ENCODE measurements around the gene AK8. TPM values are rescaled to one million over a fixed set of nuclear protein-coding genes. Genes with fewer than 3 reads are reported as not detected.

AK8 gene
- total and polyA plus RNA-seq, 5 donors: 0.25 to 1.0 (median 0.33) TPM

DNA sequence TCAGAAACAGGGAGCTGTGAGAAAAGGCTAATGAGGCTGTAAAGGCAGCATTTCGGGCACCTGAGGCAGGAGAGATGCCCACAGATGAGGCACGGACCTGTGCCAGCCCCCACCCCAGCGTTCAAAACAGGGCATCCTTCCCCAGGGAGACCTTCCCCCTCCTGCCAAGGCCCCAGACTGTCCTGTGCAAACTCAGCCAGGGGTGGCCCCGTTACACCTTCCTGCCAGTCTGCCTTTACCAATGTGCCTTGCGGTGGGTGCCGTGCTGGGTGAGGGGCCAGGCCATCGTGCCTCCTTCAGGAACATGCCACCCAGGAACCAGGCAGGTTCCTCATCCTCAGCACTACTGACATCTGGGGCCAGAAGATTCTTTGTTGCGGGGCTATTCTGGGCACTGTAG, 53.9 kb downstream of the AK8 start:
- Histone ChIP-seq H3K27ac (ENCODE audit: low read length) (no peak overlapping the region), H3K27me3 (ENCODE audit: control insufficient read depth, insufficient read depth) (no peaks in the 10 kb centered on the region), H3K9me3 (ENCODE audit: control insufficient read depth, low read length) (no peaks in the 10 kb centered on the region), H3K4me3 (ENCODE audit: low read length) (no peak overlapping the region), H3K4me1 (ENCODE audit: control insufficient read depth, insufficient read depth, low read length) (no peaks in the 10 kb centered on the region)
- DNase-seq (no peak), ATAC-seq (no peak)
- 80% methylated on average over 8 of the region's 8 CpGs for WGBS
- intact Hi-C loops (cut with DNase I): no loop called here

DNA sequence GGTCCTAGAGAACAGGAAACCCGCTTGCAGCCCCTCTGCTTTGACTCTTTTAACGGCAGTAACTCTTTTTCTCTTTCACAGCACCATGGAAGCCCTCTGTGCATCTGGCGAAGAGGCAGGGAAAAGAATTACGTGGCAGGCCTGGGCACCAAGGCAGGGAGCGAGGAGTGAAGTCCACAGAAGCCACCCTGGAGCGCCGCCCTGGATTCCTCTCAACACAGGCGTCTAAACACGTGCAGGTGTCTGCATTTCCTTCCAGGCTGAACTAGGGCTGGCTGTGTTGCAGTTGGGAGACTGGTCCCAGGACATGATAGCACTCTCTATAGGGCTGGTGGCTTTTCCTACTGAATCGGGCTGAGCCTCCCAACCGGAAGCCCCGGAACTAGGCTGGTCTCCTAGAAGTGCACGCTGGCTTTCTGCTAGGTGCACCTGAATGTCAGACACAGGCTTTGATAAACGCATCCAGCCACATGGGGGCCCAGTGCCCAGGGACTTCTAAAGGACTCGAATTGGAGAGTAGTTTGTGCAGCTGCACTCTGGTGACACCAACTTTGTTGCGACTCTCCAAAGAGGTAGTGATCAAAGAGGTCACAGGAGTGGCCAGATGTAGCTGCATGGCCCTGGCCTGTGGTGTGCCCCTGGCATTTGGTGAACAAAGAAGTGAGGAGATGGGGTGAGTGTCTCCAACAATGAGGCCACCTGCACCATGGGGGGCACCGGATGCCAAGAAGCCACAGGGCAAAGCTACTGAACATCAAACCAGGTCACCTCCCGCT, 54.5 kb downstream of the AK8 start:
- WGBS: 72% methylated on average over 18 of the region's 18 CpGs
- ATAC-seq: peak in 1 of 2 donors; percentile 25
- Histone ChIP-seq H3K27ac (ENCODE audit: low read length) (no peak overlapping the region), H3K9me3 (ENCODE audit: control insufficient read depth, low read length) (no peaks in the 10 kb centered on the region), H3K4me3 (ENCODE audit: low read length) (no peak overlapping the region), H3K4me1 (ENCODE audit: control insufficient read depth, insufficient read depth, low read length) (no peaks in the 10 kb centered on the region), H3K27me3 (ENCODE audit: control insufficient read depth, insufficient read depth) (no peaks in the 10 kb centered on the region)
- intact Hi-C loops (cut with DNase I): no loop called here
- DNase-seq: no peak

DNA sequence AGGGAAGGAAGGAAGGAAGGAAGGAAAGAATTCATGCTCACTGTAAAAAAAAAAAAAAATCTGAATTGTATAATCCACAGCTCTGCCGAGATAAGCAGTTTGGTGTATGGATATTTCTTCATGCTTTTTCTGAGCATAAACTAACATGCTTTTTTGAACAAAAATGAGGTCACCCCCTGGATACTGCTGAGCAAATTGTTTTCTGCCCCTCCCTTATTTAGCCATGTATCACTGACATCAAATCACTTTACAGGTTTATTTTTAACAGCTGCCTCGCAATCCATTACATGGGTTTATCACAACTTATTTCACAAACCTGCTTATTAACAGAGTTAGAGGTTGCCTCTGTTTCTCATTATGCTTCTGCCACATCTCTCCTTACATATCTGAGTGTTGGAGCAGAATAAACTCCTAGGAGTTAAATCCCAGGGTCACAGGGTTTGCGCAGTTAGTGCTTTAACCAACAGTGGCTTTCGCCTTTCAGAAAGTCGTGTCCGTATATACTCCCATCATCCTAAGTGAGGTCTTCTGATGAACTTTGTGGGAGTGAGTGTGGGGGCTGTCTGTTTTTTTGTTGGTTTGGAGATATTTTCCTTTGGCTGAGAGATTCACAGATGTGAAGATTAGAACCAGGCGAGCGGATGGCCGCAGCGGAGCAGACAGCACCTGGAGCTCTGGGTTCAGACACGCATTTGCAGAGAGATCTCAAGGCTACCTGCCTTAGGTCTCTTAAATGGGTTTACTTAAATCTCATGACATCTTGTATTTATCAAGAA, 57.7 kb downstream of the AK8 start:
- ATAC-seq: no peak
- no peak overlapping the region for H3K27ac ChIP-seq (ENCODE audit: low read length)
- intact Hi-C loops (cut with DNase I): no loop called here
- no peaks in the 10 kb centered on the region for H3K27me3 ChIP-seq (ENCODE audit: control insufficient read depth, insufficient read depth)
- 72% methylated on average over 11 of the region's 11 CpGs for WGBS
- H3K9me3 ChIP-seq (ENCODE audit: control insufficient read depth, low read length): no peaks in the 10 kb centered on the region
- H3K4me1 ChIP-seq (ENCODE audit: control insufficient read depth, insufficient read depth, low read length): no peaks in the 10 kb centered on the region
- DNase-seq: no peak
- no peak overlapping the region for H3K4me3 ChIP-seq (ENCODE audit: low read length)

DNA sequence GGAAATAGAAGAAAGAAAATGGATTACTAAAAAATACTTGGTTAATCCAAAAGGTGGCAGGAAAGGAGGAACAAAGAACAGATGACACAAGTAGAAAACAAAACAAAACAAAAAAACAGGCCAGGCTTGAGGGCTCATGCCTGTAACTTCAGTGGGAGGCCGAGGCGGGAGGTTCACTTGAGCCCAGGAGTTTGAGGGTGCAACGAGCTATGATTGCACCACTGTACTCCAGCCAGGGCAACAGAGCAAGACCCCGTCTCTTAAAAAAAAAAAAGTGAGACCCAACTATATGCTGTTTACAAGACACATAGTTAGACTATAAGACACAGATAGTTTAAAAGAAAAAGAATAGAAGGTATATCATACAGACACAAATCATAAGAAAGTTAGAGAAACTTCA, 59.5 kb downstream of the AK8 start:
- intact Hi-C loops (cut with DNase I): no loop called here
- Histone ChIP-seq H3K27ac (ENCODE audit: low read length) (no peak overlapping the region), H3K4me3 (ENCODE audit: low read length) (no peak overlapping the region), H3K4me1 (ENCODE audit: control insufficient read depth, insufficient read depth, low read length) (no peaks in the 10 kb centered on the region), H3K9me3 (ENCODE audit: control insufficient read depth, low read length) (no peaks in the 10 kb centered on the region), H3K27me3 (ENCODE audit: control insufficient read depth, insufficient read depth) (no peaks in the 10 kb centered on the region)
- WGBS: 90% methylated on average over 4 of the region's 4 CpGs
- DNase-seq: no peak
- ATAC-seq: no peak

DNA sequence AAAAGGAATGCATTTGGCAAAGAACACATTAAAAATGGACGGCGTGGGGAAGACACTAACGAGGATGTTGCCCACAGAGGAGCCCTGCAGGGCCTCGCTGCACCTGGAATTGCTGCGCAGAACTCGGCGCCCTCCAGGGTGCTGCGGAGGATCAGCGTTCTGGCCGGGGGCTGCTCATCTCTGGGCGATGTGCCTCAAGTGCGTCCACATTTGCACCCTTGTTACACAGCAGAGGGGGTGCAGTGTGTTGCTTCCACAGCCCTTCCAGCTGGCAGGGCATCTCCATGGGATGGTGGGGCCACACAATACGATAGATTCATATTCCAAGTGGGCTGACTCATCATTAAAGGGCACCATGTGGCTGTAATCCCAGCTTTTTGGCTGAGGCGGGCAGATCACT, 63.1 kb downstream of the AK8 start:
- H3K4me3 ChIP-seq (ENCODE audit: low read length): no peak overlapping the region

DNA sequence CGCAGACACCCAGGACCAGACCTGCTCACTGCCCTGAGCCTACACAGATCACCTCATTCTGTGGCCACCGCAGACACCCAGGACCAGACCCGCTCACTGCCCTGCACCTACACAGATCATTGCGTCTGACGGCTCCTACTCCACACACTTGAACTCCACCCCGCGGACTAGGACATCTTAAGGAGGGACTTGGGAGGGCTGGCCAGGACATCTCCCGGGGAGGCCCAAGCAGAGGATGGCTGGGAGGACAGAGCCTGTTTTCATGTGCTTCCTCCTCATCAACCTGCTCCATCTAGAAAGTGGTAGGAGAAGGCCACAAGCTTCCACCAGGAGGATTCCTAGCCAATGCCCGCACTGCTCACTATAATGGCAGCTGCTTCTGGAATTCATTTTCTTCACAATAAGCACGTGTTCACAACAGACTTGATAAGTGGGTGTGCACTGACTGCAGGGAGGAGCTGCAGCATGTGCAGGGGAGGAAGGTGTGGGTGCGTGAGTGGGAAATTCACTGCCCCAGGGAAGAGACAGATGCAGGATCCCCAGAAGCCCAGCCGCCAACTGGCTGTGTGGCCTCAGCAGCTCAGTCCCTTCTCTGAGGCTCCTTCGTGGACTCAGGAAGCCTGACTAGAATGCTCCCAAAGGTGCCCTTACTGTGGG, 64.8 kb downstream of the AK8 start:
- ATAC-seq (no peak), DNase-seq (no peak)
- Histone ChIP-seq H3K27ac (ENCODE audit: low read length) (no peak overlapping the region), H3K4me1 (ENCODE audit: control insufficient read depth, insufficient read depth, low read length) (no peaks in the 10 kb centered on the region), H3K27me3 (ENCODE audit: control insufficient read depth, insufficient read depth) (no peaks in the 10 kb centered on the region), H3K9me3 (ENCODE audit: control insufficient read depth, low read length) (no peaks in the 10 kb centered on the region), H3K4me3 (ENCODE audit: low read length) (no peak overlapping the region)
- intact Hi-C loops (cut with DNase I): no loop called here
- WGBS: 90% methylated on average over 12 of the region's 13 CpGs

More for the DNA sequence above, 63.1 kb downstream of the AK8 start:
- no peaks in the 10 kb centered on the region for H3K9me3 ChIP-seq (ENCODE audit: control insufficient read depth, low read length)
- ATAC-seq: no peak
- 88% methylated on average over 14 of the region's 14 CpGs for WGBS
- DNase-seq: no peak
- no peaks in the 10 kb centered on the region for H3K27me3 ChIP-seq (ENCODE audit: control insufficient read depth, insufficient read depth)
- H3K4me1 ChIP-seq (ENCODE audit: control insufficient read depth, insufficient read depth, low read length): no peaks in the 10 kb centered on the region
- no peak overlapping the region for H3K27ac ChIP-seq (ENCODE audit: low read length)
- intact Hi-C loops (cut with DNase I): no loop called here

DNA sequence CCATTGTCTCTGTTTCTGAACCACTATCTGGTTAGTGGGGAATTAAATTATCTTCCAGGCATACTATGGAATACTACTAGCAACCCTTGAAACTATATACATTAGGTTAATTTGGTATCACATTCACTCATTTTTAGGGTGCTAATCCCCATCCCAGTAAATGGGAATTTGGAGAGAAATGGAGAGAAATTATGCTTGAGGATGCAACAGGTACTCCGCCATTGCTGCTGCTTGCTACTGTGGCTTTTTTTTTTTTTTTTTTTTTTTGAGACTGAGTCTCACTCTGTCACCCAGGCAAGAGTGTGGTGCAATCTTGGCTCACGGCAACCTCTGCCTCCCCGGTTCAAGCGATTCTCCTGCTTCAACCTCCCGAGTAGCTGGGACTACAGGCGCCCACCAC, 66.1 kb downstream of the AK8 start:
- Histone ChIP-seq H3K27me3 (ENCODE audit: control insufficient read depth, insufficient read depth) (no peaks in the 10 kb centered on the region), H3K9me3 (ENCODE audit: control insufficient read depth, low read length) (no peaks in the 10 kb centered on the region), H3K4me3 (ENCODE audit: low read length) (no peak overlapping the region), H3K27ac (ENCODE audit: low read length) (no peak overlapping the region), H3K4me1 (ENCODE audit: control insufficient read depth, insufficient read depth, low read length) (no peaks in the 10 kb centered on the region)
- 90% methylated on average over 6 of the region's 6 CpGs for WGBS
- DNase-seq: no peak
- intact Hi-C loops (cut with DNase I): no loop called here
- no peak for ATAC-seq

DNA sequence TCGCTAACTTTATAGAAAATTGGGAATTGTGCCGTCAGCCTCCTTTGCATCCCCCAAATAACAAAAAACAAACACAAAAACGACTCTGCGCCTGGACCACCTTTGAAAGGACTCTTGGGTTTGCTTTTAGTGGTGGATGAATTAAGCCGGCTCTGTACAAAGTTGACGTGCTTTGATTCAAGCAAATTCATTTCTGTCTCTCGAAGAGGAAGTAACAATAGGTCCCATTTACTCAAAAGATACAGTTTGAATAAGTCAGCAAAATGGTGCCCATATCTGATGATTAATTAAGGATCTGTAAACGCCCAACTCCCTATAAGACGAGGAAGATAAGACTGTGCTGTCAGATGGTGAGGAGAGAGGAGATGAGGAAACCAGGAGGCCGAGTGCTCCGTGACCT, 67.8 kb downstream of the AK8 start:
- no peaks in the 10 kb centered on the region for H3K4me1 ChIP-seq (ENCODE audit: control insufficient read depth, insufficient read depth, low read length)
- ATAC-seq (no peak), DNase-seq (no peak)
- no peak overlapping the region for H3K4me3 ChIP-seq (ENCODE audit: low read length)
- intact Hi-C loops (cut with DNase I): no loop called here
- no peaks in the 10 kb centered on the region for H3K27me3 ChIP-seq (ENCODE audit: control insufficient read depth, insufficient read depth)
- 78% methylated on average over 11 of the region's 11 CpGs for WGBS
- no peak overlapping the region for H3K27ac ChIP-seq (ENCODE audit: low read length)
- no peaks in the 10 kb centered on the region for H3K9me3 ChIP-seq (ENCODE audit: control insufficient read depth, low read length)

DNA sequence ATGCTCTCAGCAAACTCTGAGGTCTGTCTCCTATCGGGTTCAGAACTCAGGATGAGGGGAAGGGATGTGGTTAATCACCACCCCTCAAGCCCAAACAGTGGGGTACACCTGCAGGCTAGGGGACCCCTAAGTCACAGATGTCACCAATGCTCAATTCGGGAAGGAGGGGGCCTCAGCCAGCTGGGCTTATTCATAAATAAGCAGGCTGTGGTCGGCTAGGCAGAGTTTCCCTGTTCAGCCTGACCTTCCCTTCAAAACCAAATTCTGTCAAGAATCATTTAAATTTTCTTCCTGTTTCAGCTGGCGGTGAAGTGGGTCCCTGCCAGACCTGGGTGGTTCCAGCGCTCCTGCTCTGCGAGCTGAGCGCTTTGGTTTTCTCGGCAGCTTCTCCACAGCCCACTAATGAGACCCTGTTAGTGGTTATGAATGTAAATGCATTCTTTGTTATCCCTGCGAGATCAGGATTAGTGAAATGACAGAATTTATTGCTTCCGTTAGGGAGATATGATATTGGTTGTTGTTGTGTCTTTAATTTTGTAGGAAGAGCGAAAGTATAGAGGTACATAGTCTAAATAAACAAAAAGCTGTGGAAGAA, 68.3 kb downstream of the AK8 start:
- DNase-seq (no peak), ATAC-seq (no peak)
- no peaks in the 10 kb centered on the region for H3K9me3 ChIP-seq (ENCODE audit: control insufficient read depth, low read length)
- H3K4me1 ChIP-seq (ENCODE audit: control insufficient read depth, insufficient read depth, low read length): no peaks in the 10 kb centered on the region
- no peaks in the 10 kb centered on the region for H3K27me3 ChIP-seq (ENCODE audit: control insufficient read depth, insufficient read depth)
- no peak overlapping the region for H3K27ac ChIP-seq (ENCODE audit: low read length)
- 70% methylated on average over 11 of the region's 11 CpGs for WGBS
- no peak overlapping the region for H3K4me3 ChIP-seq (ENCODE audit: low read length)
- intact Hi-C loops (cut with DNase I): loop anchor here in 2 of 4 donors (10.0 kb wide), 1 partner anchor 395 kb away; the partner anchor contains the start of gene CFAP77 (in 2 of the 2)

DNA sequence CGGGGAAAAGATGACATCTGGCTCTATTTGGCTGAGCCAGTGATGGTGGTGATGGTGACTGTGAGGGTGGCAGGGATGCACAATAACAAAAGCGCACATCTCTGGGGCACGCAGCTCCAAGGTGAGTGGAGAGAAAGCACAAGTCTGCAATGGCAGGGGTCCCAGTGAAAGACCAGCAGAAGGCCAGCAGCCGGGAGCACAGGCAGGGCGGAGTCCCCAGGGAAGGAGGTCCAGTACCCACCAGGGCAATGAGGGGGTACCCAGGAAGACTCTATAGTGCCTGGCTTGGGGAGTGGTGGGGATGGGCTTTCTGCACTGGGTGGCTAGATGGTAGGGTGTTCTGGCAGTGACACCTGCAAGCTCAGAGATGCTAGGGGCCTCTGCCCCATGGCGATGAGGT, 69.4 kb downstream of the AK8 start:
- WGBS: 83% methylated on average over 6 of the region's 6 CpGs

More for the DNA sequence above, 69.4 kb downstream of the AK8 start:
- no peaks in the 10 kb centered on the region for H3K27me3 ChIP-seq (ENCODE audit: control insufficient read depth, insufficient read depth)
- no peak for ATAC-seq
- DNase-seq: no peak
- H3K27ac ChIP-seq (ENCODE audit: low read length): no peak overlapping the region
- no peaks in the 10 kb centered on the region for H3K9me3 ChIP-seq (ENCODE audit: control insufficient read depth, low read length)
- intact Hi-C loops (cut with DNase I): loop anchor here in 2 of 4 donors (10.0 kb wide), 1 partner anchor 394 kb away; the partner anchor contains the start of gene CFAP77 (in 2 of the 2)
- H3K4me3 ChIP-seq (ENCODE audit: low read length): no peak overlapping the region
- H3K4me1 ChIP-seq (ENCODE audit: control insufficient read depth, insufficient read depth, low read length): no peaks in the 10 kb centered on the region

All from right cardiac atrium (tissue), 5 donors.